A549 (cell line): ENCODE measurements around the gene GPATCH1. TPM values are rescaled to one million over a fixed set of nuclear protein-coding genes. Genes with fewer than 3 reads are reported as not detected.

Source experiments
- ATAC-seq, 2 experiments: fragments of 200-7000 bp in 1 of 2; fragments of >200 bp in 1 of 2; cut with Nextera tagmentation in 1 of 2; cut with Tn5 transposase in 1 of 2; 3 replicates each; pipeline versions ENCODE4 v1.8.0 to v1.9.1; 2018 to 2020; ENCODE audit warnings: mild to moderate bottlenecking in 1 of 2, moderate library complexity in 1 of 2
- CTCF ChIA-PET: fragments of 300-600 bp; sonication (Branson Sonifier 250); formaldehyde crosslinking; extraction: SDS; loops from one replicate; lab custom pipeline; 2021; ENCODE audit warnings: antibody characterized with exemption, inconsistent platforms; lab: Yijun Ruan, JAX
- POLR2A ChIA-PET: fragments of 350-600 bp; formaldehyde crosslinking; extraction: SDS; loops from one replicate; lab custom pipeline; 2021; ENCODE audit warnings: antibody characterized with exemption, inconsistent platforms; lab: Yijun Ruan, JAX
- DNase-seq, 2 experiments: peaks; one replicate each; pipeline versions ENCODE4 v3.0.0 to v3.0.0-alpha.2; 2011 to 2016; ENCODE audit warnings: low read depth in 1 of 2, low spot score in 1 of 2
- FAIRE-seq: peaks from 2 replicates; lab custom pipeline; 2011; peaks lifted over from hg19 to GRCh38; lab: Jason Lieb, UNC
- H3K27ac ChIP-seq, 2 experiments: fragments of >200 bp; sonication (Bioruptor Twin); formaldehyde crosslinking; 3 replicates each; pipeline ENCODE4 v1.5.1; 2016 to 2017
- H3K4me1 ChIP-seq: fragments of >200 bp; sonication (Bioruptor Twin); formaldehyde crosslinking; 3 replicates; pipeline ENCODE4 v1.6.1; 2016
- H3K4me2 ChIP-seq: fragments of >200 bp; sonication (Bioruptor Twin); formaldehyde crosslinking; 3 replicates; pipeline ENCODE4 v1.6.1; 2016
- H3K4me3 ChIP-seq: fragments of >200 bp; sonication (Bioruptor Twin); formaldehyde crosslinking; 3 replicates; pipeline ENCODE4 v1.5.1; 2016
- H3K9me3 ChIP-seq: fragments of >200 bp; sonication (Bioruptor Twin); formaldehyde crosslinking; 3 replicates; pipeline ENCODE4 v1.6.1; 2016
- BCL3 ChIP-seq: fragments of >200 bp; sonication (Bioruptor Twin); formaldehyde crosslinking; IDR thresholded peaks from 3 replicates; pipeline ENCODE4 v1.6.1; 2016
- CHD4 ChIP-seq: fragments of 200-600 bp; sonication (generic); IDR thresholded peaks from 2 replicates; pipeline ENCODE4 v1.6.1; 2016; ENCODE audit warnings: antibody characterized with exemption, mild to moderate bottlenecking, borderline replicate concordance
- E2F6 ChIP-seq: IDR thresholded peaks from 2 replicates; pipeline ENCODE4 v1.6.1; 2012; ENCODE audit warnings: low read depth, borderline replicate concordance
- EP300 ChIP-seq, 2 experiments: fragments of >200 bp; sonication (Bioruptor Twin); formaldehyde crosslinking; IDR thresholded peaks; 2 replicates in 1 of 2; 3 replicates in 1 of 2; pipeline ENCODE4 v1.6.1; 2016 to 2017
- ESRRA ChIP-seq: fragments of 150-350 bp; IDR thresholded peaks from 2 replicates; pipeline ENCODE4 v1.6.1; 2014; ENCODE audit warnings: mild to moderate bottlenecking, low read length, borderline replicate concordance
- FOSB ChIP-seq: fragments of 250-450 bp; sonication (Bioruptor Pico); IDR thresholded peaks from 2 replicates; pipeline ENCODE4 v1.5.0; 2020; ENCODE audit warnings: mild to moderate bottlenecking, moderate library complexity
- FOSL2 ChIP-seq, 2 experiments: fragments of 450-650 bp in 1 of 2; fragments of >200 bp in 1 of 2; sonication (Bioruptor Twin) in 1 of 2; formaldehyde crosslinking; IDR thresholded peaks; 2 replicates each; pipeline versions ENCODE4 v1.5.0 to v1.6.1; 2016 to 2020; ENCODE audit warnings: mild to moderate bottlenecking in 1 of 2, moderate library complexity in 1 of 2
- HEYL ChIP-seq: fragments of 250-450 bp; sonication (Bioruptor Pico); IDR thresholded peaks from 2 replicates; pipeline ENCODE4 v1.8.0; 2021; ENCODE audit warnings: mild to moderate bottlenecking, moderate library complexity
- JUNB ChIP-seq: fragments of >200 bp; sonication (Bioruptor Twin); formaldehyde crosslinking; IDR thresholded peaks from 2 replicates; pipeline ENCODE4 v1.6.1; 2016
- KDM1A ChIP-seq: fragments of 200-600 bp; sonication (generic); IDR thresholded peaks from 2 replicates; pipeline ENCODE4 v1.6.1; 2016; ENCODE audit warnings: low read depth, mild to moderate bottlenecking
- KDM5A ChIP-seq: fragments of 200-600 bp; sonication (generic); IDR thresholded peaks from 2 replicates; pipeline ENCODE4 v1.6.1; 2016; ENCODE audit warnings: antibody characterized with exemption, mild to moderate bottlenecking
- MYC ChIP-seq: IDR thresholded peaks from 2 replicates; pipeline ENCODE4 v1.6.1; 2012; ENCODE audit warnings: mild to moderate bottlenecking, inconsistent platforms, low read length, improper control_type of control experiment, borderline replicate concordance
- PHF8 ChIP-seq: fragments of 200-600 bp; sonication (generic); IDR thresholded peaks from 2 replicates; pipeline ENCODE4 v1.6.1; 2016; ENCODE audit warnings: low read depth, mild to moderate bottlenecking, antibody characterized with exemption, moderate library complexity, borderline replicate concordance
- RAD21 ChIP-seq, 2 experiments: fragments of >200 bp in 1 of 2; sonication (Bioruptor Twin) in 1 of 2; formaldehyde crosslinking in 1 of 2; IDR thresholded peaks in 1 of 2; conservative IDR thresholded peaks in 1 of 2; 2 replicates in 1 of 2; 3 replicates in 1 of 2; pipeline ENCODE4 v1.6.1; 2012 to 2018; ENCODE audit warnings: inconsistent platforms in 1 of 2
- RARB ChIP-seq: fragments of 250-450 bp; sonication (Bioruptor Pico); IDR thresholded peaks from 2 replicates; pipeline ENCODE4 v1.8.0; 2021; ENCODE audit warnings: mild to moderate bottlenecking, moderate library complexity
- RCOR1 ChIP-seq: fragments of 150-350 bp; IDR thresholded peaks from 2 replicates; pipeline ENCODE4 v1.6.1; 2014; ENCODE audit warnings: antibody characterized with exemption, low read length, low read depth
- SREBF2 ChIP-seq: fragments of 450-650 bp; IDR thresholded peaks from 2 replicates; pipeline ENCODE4 v1.6.1; 2014; ENCODE audit warnings: mild to moderate bottlenecking, moderate library complexity
- USF2 ChIP-seq: fragments of 450-650 bp; IDR thresholded peaks from 2 replicates; pipeline ENCODE4 v1.6.1; 2014; ENCODE audit warnings: antibody characterized with exemption
- ZC3H11A ChIP-seq: fragments of 450-650 bp; IDR thresholded peaks from 2 replicates; pipeline ENCODE4 v1.6.1; 2014; ENCODE audit warnings: antibody characterized with exemption, mild to moderate bottlenecking
- WGBS: methylation state at CpG from one replicate; pipeline ENCODE4 v1.1.6; 2017; ENCODE audit errors: missing lambda C conversion rate; 5-methylcytosine and 5-hydroxymethylcytosine counted together
- polyA plus RNA-seq, 4 experiments: library from polyadenylated mRNA; depleted of rRNA in 3 of 4; stranded (reverse); fragments of >200 nt; fragmentation: RNase III in 1 of 4; extraction: RNeasy Plus Mini Kit Qiagen cat#74134 plus additional on column Dnase treatment in 1 of 4; gene quantifications; 2 replicates in 3 of 4; 3 replicates in 1 of 4; pipeline ENCODE4 v1.2.3, GENCODE V29; 2011 to 2017
- TF ChIP-seq, protein P1 (sequence below): fragments of >200 bp; sonication (Bioruptor Twin); formaldehyde crosslinking; IDR thresholded peaks from 3 replicates; pipeline ENCODE4 v1.5.1; 2016

Gene GPATCH1
- polyA plus RNA-seq, 2 of the 4 experiments (the other 2 are of a cell fraction): 12.1 to 24.2 TPM

GRCh38 chr19:33159149-33159548, 78.2 kb downstream of the GPATCH1 start:
- no peak overlapping the region for H3K27ac ChIP-seq
- H3K4me3 ChIP-seq: no peak overlapping the region
- ATAC-seq: no peak
- WGBS: 95% methylated on average over 4 of the region's 4 CpGs
- TF ChIP-seq ZC3H11A (peak; percentile 99), KDM1A (no peak)
- no peak overlapping the region for H3K4me2 ChIP-seq
- no peak for FAIRE-seq
- H3K9me3 ChIP-seq: no peaks in the 10 kb centered on the region
- DNase-seq: no peak
- POLR2A ChIA-PET: interaction anchor here (4.0 kb wide), 1 partner anchor 17 kb away, joined by 28 read pairs; no protein-coding TSS in a partner anchor
- H3K4me1 ChIP-seq: peaks cover 7% of the 10 kb centered on the region; the same call in 2 of the 3 replicates
- CTCF ChIA-PET: interaction anchor here (1.0 to 14.6 kb wide), 10 partner anchors 9 to 183 kb away, joined by 3 to 113 read pairs (median 10); no protein-coding TSS in a partner anchor

DNA sequence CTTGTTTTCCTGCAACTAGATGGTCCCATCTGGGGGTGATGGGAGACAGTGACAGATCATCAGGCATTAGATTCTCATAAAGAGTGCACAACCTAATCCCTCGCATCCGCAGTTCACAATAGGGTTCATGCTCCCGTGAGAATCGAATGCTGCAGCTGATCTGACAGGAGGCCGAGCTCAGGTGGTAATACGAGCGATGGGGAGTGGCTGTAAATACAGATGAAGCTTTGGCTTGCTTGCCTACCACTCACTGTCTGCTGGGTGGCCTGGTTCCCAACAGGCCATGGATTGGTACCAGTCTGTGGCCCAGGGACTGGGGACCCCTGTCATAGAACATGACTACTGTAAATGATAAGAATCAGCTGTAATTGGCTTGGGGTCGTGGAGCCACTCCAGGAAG, 78.9 kb downstream of the GPATCH1 start:
- ATAC-seq (no peak), FAIRE-seq (no peak)
- CTCF ChIA-PET: interaction anchor here (0.5 to 14.6 kb wide), 13 partner anchors 10 to 456 kb away, joined by 3 to 113 read pairs (median 6); no protein-coding TSS in a partner anchor

DNA sequence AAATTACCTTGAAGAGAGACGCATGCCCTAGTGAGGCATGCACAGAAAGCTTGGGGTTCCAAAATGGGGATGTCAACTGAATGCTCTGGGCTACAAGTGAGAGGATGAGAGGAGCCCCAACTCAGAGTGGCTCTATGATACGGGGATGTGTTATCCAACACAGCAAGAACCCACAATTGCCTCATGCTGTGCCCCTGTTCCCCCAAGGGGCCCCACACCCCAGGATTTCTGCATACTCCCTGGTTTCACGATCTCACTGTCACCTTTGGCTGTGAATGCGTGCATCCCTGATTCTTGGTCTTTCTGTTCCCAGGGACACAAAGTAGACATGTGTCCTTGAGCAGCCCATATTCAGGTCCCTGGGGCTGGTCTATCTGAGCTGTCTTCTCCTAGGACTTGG, 80.2 kb downstream of the GPATCH1 start:
- WGBS: 78% methylated on average over 4 of the region's 4 CpGs
- CTCF ChIA-PET: interaction anchor here (0.9 to 14.6 kb wide), 11 partner anchors 9 to 242 kb away, joined by 3 to 113 read pairs (median 6); no protein-coding TSS in a partner anchor
- TF ChIP-seq HEYL (CRISPR knock-in tag): no peak
- ATAC-seq (0 out of 6 replicates have a peak, but pooled peaks of 1 of the 2 experiments have one; percentile 14), FAIRE-seq (no peak), DNase-seq (no peak)
- Histone ChIP-seq H3K4me2 (no peak overlapping the region), H3K9me3 (no peaks in the 10 kb centered on the region), H3K4me1 (peaks cover 7% of the 10 kb centered on the region; the same call in 2 of the 3 replicates), H3K27ac (no peak overlapping the region), H3K4me3 (no peak overlapping the region)
- POLR2A ChIA-PET: interaction anchor here (4.0 kb wide), 1 partner anchor 15 kb away, joined by 28 read pairs; no protein-coding TSS in a partner anchor

More for the DNA sequence above, 78.9 kb downstream of the GPATCH1 start:
- no peaks in the 10 kb centered on the region for H3K9me3 ChIP-seq
- peaks cover 7% of the 10 kb centered on the region; the same call in 2 of the 3 replicates for H3K4me1 ChIP-seq
- H3K4me2 ChIP-seq: no peak overlapping the region
- H3K4me3 ChIP-seq: no peak overlapping the region
- 85% methylated on average over 8 of the region's 8 CpGs for WGBS
- TF ChIP-seq MYC: no peak
- no peak for TF ChIP-seq ESRRA
- no peak for TF ChIP-seq PHF8
- TF ChIP-seq RARB: no peak
- TF ChIP-seq E2F6: no peak
- TF ChIP-seq, protein P1, sequence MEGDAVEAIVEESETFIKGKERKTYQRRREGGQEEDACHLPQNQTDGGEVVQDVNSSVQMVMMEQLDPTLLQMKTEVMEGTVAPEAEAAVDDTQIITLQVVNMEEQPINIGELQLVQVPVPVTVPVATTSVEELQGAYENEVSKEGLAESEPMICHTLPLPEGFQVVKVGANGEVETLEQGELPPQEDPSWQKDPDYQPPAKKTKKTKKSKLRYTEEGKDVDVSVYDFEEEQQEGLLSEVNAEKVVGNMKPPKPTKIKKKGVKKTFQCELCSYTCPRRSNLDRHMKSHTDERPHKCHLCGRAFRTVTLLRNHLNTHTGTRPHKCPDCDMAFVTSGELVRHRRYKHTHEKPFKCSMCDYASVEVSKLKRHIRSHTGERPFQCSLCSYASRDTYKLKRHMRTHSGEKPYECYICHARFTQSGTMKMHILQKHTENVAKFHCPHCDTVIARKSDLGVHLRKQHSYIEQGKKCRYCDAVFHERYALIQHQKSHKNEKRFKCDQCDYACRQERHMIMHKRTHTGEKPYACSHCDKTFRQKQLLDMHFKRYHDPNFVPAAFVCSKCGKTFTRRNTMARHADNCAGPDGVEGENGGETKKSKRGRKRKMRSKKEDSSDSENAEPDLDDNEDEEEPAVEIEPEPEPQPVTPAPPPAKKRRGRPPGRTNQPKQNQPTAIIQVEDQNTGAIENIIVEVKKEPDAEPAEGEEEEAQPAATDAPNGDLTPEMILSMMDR: no peak
- TF ChIP-seq JUNB: no peak
- no peak for TF ChIP-seq RCOR1
- POLR2A ChIA-PET: interaction anchor here (0.6 to 4.0 kb wide), 2 partner anchors 16 to 95 kb away, joined by 6 to 28 read pairs; partner anchors contain the start of gene RHPN2
- DNase-seq: no peak
- H3K27ac ChIP-seq: no peak overlapping the region

DNA sequence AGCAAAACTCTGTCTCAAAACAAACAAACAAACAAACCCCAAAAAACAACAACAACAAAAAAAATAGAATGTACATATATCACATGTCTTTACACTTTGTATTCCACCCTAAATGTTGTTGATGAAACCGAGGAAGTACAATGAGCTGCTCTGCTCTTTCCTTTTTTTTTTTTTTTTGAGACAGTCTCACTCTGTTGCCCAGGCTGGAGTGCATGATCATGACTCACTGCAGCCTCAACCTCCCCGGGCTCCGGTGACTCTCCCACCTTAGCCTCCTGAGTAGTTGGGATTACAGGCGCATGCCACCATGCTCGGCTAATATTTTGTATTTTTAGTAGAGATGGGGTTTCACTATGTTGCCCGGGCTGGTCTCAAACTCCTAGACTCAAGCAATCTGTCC, 82.5 kb downstream of the GPATCH1 start:
- peaks cover 19% of the 10 kb centered on the region for H3K9me3 ChIP-seq
- ChIA-PET CTCF (interaction anchor here (0.6 to 14.6 kb wide), 8 partner anchors 13 to 188 kb away, joined by 3 to 113 read pairs (median 6); no protein-coding TSS in a partner anchor), POLR2A (interaction anchor here (0.6 to 2.5 kb wide), 2 partner anchors 10 to 13 kb away, joined by 3 to 18 read pairs; no protein-coding TSS in a partner anchor)
- DNase-seq: no peak
- no peak overlapping the region for H3K27ac ChIP-seq
- FAIRE-seq: peak; percentile 18
- TF ChIP-seq EP300 (IDR thresholded peaks at IDR 0.05) (no peak), MYC (no peak), BCL3 (no peak), RARB (no peak), FOSB (CRISPR knock-in tag) (no peak), ZC3H11A (no peak), SREBF2 (no peak), FOSL2 (IDR thresholded peaks at IDR 0.05) (no peak), FOSL2 (CRISPR knock-in tag; IDR thresholded peaks at IDR 0.05) (no peak), HEYL (CRISPR knock-in tag) (no peak), KDM5A (no peak), ESRRA (no peak), RAD21 (conservative IDR thresholded peaks at IDR 0.05 in 1 of 2, IDR thresholded peaks at IDR 0.05 in 1 of 2) (no peak), E2F6 (no peak), USF2 (no peak), CHD4 (no peak)
- no peak overlapping the region for H3K4me3 ChIP-seq
- WGBS: 62% methylated on average over 6 of the region's 6 CpGs
- no peaks in the 10 kb centered on the region for H3K4me1 ChIP-seq
- H3K4me2 ChIP-seq: no peak overlapping the region
- ATAC-seq: no peak
